SU-DHL-6 (cell line): ENCODE results near the gene NAIF1.

ENCODE experiments used
- EZH2phosphoT487 ChIP-seq: fragments of 200-600 bp; sonication (generic), shearing (Covaris generic); conservative IDR thresholded peaks from 2 replicates; pipeline ENCODE4 v1.6.1; 2018; ENCODE audit warnings: mild to moderate bottlenecking, antibody characterized with exemption, low read length, moderate library complexity, mixed read lengths
- TF ChIP-seq, protein P1 (sequence below): fragments of 200-600 bp; sonication (generic); IDR thresholded peaks from one replicate; pipeline ENCODE4 v1.5.1; 2017; ENCODE audit warnings: antibody characterized with exemption, mild to moderate bottlenecking, low read length, moderate library complexity; ENCODE audit not compliant: insufficient read depth, poor library complexity, severe bottlenecking

DNA sequence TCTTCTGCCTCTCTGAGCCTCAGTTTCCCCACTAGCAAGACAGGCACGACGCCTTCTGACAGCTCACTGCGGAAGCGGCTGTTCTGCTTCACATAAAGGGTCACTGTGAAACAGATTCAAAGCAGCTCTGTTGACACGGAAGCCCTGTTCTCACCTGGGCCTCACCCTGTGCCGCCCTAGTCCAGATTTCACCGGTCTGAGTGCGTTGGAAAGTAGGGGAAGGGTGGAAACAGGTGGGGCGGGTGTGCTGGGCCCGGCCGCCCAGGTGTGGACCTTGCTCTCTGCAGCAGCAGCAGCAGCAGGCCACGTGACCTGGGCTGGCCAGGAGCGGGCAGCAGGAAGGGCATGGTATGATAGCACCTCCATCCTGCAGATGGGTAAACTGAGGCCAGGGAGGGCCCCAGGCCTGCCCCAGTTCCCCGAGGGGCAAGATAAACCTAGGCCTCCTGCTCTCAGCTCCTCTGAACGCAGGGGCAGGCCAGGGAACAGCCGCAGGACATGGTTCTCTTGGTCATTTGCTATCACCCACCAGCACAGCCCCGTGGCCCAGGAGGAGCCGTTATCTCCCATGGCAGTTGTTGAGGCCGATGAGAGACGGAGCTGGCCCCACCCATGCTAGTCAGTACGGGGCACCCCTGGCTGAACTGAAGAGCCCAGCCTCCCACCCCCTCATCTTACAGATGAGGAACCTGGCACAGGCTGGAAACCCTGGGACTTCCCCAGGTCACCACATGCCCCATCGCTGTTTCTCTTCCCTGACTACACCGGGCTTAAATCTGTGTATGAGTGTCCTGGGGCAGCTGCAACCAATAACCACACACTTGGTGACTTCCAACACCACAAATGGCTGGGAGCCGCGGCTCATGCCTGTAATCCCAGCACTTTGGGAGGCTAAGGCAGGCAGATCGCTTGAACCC lies 48.3 kb upstream of the NAIF1 start:
- TF ChIP-seq, protein P1, sequence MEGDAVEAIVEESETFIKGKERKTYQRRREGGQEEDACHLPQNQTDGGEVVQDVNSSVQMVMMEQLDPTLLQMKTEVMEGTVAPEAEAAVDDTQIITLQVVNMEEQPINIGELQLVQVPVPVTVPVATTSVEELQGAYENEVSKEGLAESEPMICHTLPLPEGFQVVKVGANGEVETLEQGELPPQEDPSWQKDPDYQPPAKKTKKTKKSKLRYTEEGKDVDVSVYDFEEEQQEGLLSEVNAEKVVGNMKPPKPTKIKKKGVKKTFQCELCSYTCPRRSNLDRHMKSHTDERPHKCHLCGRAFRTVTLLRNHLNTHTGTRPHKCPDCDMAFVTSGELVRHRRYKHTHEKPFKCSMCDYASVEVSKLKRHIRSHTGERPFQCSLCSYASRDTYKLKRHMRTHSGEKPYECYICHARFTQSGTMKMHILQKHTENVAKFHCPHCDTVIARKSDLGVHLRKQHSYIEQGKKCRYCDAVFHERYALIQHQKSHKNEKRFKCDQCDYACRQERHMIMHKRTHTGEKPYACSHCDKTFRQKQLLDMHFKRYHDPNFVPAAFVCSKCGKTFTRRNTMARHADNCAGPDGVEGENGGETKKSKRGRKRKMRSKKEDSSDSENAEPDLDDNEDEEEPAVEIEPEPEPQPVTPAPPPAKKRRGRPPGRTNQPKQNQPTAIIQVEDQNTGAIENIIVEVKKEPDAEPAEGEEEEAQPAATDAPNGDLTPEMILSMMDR = no peak
- no peak for TF ChIP-seq EZH2phosphoT487
